HepG2 (cell line): ENCODE results near the gene MORN3. TPM values are rescaled to one million over a fixed set of nuclear protein-coding genes. Genes with fewer than 3 reads are reported as not detected.

ENCODE experiments used
- BORCS8-MEF2B ChIP-seq: sonication (generic); formaldehyde crosslinking; IDR thresholded peaks from 2 replicates; pipeline ENCODE4 v1.8.0; 2022; ENCODE audit warnings: mild to moderate bottlenecking, missing genetic modification reagents
- PHF8 ChIP-seq: sonication (generic); formaldehyde crosslinking; IDR thresholded peaks from 2 replicates; pipeline ENCODE4 v1.5.0; 2020; ENCODE audit warnings: missing genetic modification reagents
- RERE ChIP-seq: IDR thresholded peaks from 2 replicates; pipeline ENCODE4 v1.6.1; 2016; ENCODE audit warnings: low read depth, missing genetic modification reagents, missing compliant biosample characterization
- RNF2 ChIP-seq: fragments of 450-650 bp; conservative IDR thresholded peaks from 2 replicates; pipeline ENCODE4 v1.6.1; 2016; ENCODE audit warnings: low read depth
- TP53 ChIP-seq: sonication (generic); formaldehyde crosslinking; conservative IDR thresholded peaks from 2 replicates; pipeline ENCODE4 v1.4.0; 2020; ENCODE audit warnings: missing genetic modification reagents
- USF2 ChIP-seq, 2 experiments: sonication (generic) in 1 of 2; formaldehyde crosslinking in 1 of 2; IDR thresholded peaks; 2 replicates each; pipeline versions ENCODE4 v1.5.1 to v1.6.1; 2011 to 2020; ENCODE audit warnings: borderline replicate concordance in 1 of 2, low read depth in 1 of 2, low read length in 1 of 2, mild to moderate bottlenecking in 1 of 2, missing genetic modification reagents in 1 of 2, moderate library complexity in 1 of 2
- ZNF407 ChIP-seq: sonication (generic); formaldehyde crosslinking; IDR thresholded peaks from one replicate; pipeline ENCODE4 v1.5.1; 2020; ENCODE audit warnings: mild to moderate bottlenecking, missing genetic modification reagents; ENCODE audit errors: not compliant biosample characterization
- ZNF563 ChIP-seq: sonication (generic); formaldehyde crosslinking; IDR thresholded peaks from 2 replicates; pipeline ENCODE4 v1.8.0; 2022; ENCODE audit warnings: mild to moderate bottlenecking, moderate library complexity, missing genetic modification reagents
- ZNF782 ChIP-seq: sonication (generic); formaldehyde crosslinking; IDR thresholded peaks from 2 replicates; pipeline ENCODE4 v1.4.0; 2020; ENCODE audit warnings: missing genetic modification reagents, mild to moderate bottlenecking, borderline replicate concordance
- polyA plus RNA-seq, 8 experiments: library from polyadenylated mRNA; depleted of rRNA in 3 of 8; stranded (reverse) in 7 of 8; unstranded in 1 of 8; fragments of >200 nt; fragmentation: Illumina TruSeq in 4 of 8; extraction: Trizol in 4 of 8; gene quantifications; 2 replicates each; pipeline versions ENCODE4 v1.2.1 to v1.2.3, GENCODE V29; 2011 to 2016; ENCODE audit warnings: low read depth in 4 of 8, missing spikeins in 1 of 8, mixed read lengths in 1 of 8; ENCODE audit not compliant: insufficient read depth in 1 of 8
- total RNA-seq, 5 experiments: library from RNA; depleted of rRNA; stranded (reverse); fragments of >200 nt; fragmentation: Illumina TruSeq; extraction: Trizol; gene quantifications; 2 replicates each; pipeline ENCODE4 v1.2.3, GENCODE V29; 2016; ENCODE audit warnings: low read depth in 1 of 5

MORN3 gene
- total and polyA plus RNA-seq, 2 of the 13 experiments (the other 11 are each of a cell fraction or from before 2014, with no cell fraction given): 1.1 to 2.0 TPM

- TF ChIP-seq USF2 (IDR thresholded peaks at IDR 0.05; ENCODE audit: low read depth, low read length) (peak; percentile 92), USF2 (CRISPR knock-in tag; IDR thresholded peaks at IDR 0.05; ENCODE audit: borderline replicate concordance) (peak; percentile 86; the same call in 1 of the 2 replicates), ZNF407 (CRISPR knock-in tag) (no peak), RERE (CRISPR knock-in tag) (0 out of 2 replicates have a peak, but pooled peaks have one; percentile 21), TP53 (CRISPR knock-in tag) (no peak), ZNF782 (CRISPR knock-in tag) (no peak; the same call in 1 of the 2 replicates), ZNF563 (CRISPR knock-in tag) (peak; percentile 41; the same call in 1 of the 2 replicates), BORCS8-MEF2B (peak; percentile 44; the same call in 1 of the 2 replicates), RNF2 (peak; percentile 66; the same call in 1 of the 2 replicates), PHF8 (CRISPR knock-in tag) (peak; percentile 59)
These were observed 43.2 kb downstream of the MORN3 start, which contains the start of gene ORAI1 (continued) for GRCh38 chr12:121626087-121626852.
